Activated CD4-positive, alpha-beta T cell treated with anti-CD3 and anti-CD28 coated beads, Interleukin-2, amount 10 ng/mL, durations not matched to agents 7 days and 5 days (primary cell): ENCODE results near the gene ELOVL4. TPM values are rescaled to one million over a fixed set of nuclear protein-coding genes. Genes with fewer than 3 reads are reported as not detected.

ENCODE experiments used
- CTCF ChIA-PET: fragments of 350-600 bp; sonication (Branson Sonifier 250); formaldehyde crosslinking; loops from one replicate; lab custom pipeline; 2021; ENCODE audit warnings: antibody characterized with exemption; lab: Charles Lee
- POLR2A ChIA-PET: fragments of 350-600 bp; sonication (Branson Sonifier 250); formaldehyde crosslinking; loops from one replicate; lab custom pipeline; 2021; ENCODE audit warnings: antibody characterized with exemption; lab: Charles Lee
- DNase-seq: peaks from one replicate; pipeline ENCODE4 v3.0.0-alpha.2; 2020
- H3K27ac Mint-ChIP-seq: one replicate; pipeline ENCODE4 v1.8.0; 2021; ENCODE audit warnings: mild to moderate bottlenecking, moderate library complexity, mixed read lengths
- H3K27me3 Mint-ChIP-seq: one replicate; pipeline ENCODE4 v1.8.0; 2021; ENCODE audit warnings: mixed read lengths
- H3K36me3 Mint-ChIP-seq: one replicate; pipeline ENCODE4 v1.8.0; 2021; ENCODE audit warnings: low read depth, mixed read lengths
- H3K4me1 Mint-ChIP-seq: one replicate; pipeline ENCODE4 v1.8.0; 2021; ENCODE audit warnings: mixed read lengths
- H3K4me3 Mint-ChIP-seq: one replicate; pipeline ENCODE4 v1.8.0; 2021; ENCODE audit warnings: mild to moderate bottlenecking, moderate library complexity, mixed read lengths
- H3K9me3 Mint-ChIP-seq: one replicate; pipeline ENCODE4 v1.8.0; 2021; ENCODE audit warnings: mixed read lengths
- total RNA-seq, 2 experiments: library from RNA; stranded (reverse); gene quantifications; one replicate each; pipeline ENCODE4 v1.2.3, GENCODE V29; 2021

The ELOVL4 gene
- total RNA-seq, 2 experiments from 2014 or later = 0.79 to 1.1 TPM

DNA sequence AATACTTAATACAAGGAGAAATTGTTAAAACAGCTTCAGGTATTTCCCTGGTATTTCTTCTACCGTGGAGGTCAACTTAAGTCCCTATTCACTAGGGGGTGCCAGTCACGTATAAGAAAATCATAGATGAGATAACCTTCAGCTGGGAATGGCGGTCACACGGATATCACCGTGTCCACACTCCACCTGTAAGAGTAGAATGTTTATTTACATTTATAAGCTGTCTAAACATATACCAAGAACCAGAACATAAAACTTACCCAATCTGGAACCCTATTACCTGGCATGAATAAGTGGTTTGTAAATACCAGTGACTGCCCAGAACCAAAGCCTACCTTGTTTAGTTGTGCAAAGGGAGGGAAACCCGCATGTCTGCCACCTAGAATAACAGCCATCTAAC is 1.9 kb upstream of the ELOVL4 start:
- H3K9me3 Mint-ChIP-seq = no peaks in the 10 kb centered on the region
- H3K4me3 Mint-ChIP-seq = no peak overlapping the region
- peak; percentile 82 for DNase-seq
- CTCF ChIA-PET = interaction anchor here (0.8 to 1.6 kb wide), 11 partner anchors 9 to 212 kb away, joined by 3 to 7 read pairs (median 4); no protein-coding TSS in a partner anchor
- H3K27me3 Mint-ChIP-seq = peaks cover 30% of the 10 kb centered on the region
- H3K27ac Mint-ChIP-seq = no peak overlapping the region
- POLR2A ChIA-PET = no interaction called here
- peaks cover 24% of the 10 kb centered on the region for H3K4me1 Mint-ChIP-seq
- no peaks in the 10 kb centered on the region for H3K36me3 Mint-ChIP-seq

DNA sequence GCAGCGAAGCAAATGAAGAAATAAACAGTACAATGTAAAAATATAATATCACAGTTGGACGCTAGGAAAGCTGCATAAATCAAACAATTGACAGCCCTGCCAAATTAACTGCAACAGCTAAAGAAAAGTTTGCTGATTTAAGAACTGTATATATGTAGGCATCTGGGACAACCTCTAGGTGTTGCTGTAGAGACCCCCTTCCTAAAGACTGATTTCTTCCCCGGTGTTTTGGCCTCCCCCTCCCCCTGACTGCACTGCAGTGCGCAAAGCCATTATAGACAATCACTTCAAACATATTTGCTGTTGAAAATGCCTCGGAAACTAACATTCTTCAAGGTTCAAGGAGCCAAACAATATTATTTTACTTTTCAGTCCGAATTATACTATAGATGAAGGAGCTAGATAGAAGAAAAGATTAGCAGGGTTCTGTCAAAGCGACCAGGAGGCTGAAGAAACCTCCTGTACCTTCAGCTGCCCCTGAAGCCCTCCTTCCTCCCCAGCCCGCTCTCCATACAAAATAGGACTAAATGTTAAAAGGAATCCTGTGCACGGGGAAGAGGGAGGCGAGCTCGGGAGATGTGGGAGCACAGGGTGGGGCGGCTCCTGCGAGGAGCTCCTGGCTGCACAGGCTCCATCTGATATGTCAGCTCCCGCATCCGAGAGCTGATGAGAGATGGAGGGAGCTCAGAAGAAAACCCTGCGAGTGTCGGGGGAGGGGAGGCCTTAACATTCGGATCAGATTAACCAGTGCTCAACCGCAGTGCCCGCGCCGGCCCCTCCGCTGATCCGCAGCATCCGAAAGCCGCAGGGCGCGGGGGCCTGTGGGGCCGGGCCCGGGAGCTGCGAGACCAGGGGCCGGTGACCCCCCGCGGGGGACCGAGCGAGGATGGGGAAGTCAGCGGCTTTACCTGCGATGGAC is 822 bp downstream of the ELOVL4 start:
- POLR2A ChIA-PET = no interaction called here
- CTCF ChIA-PET = interaction anchor here (0.7 to 1.2 kb wide), 7 partner anchors 14 to 158 kb away, joined by 3 to 6 read pairs (median 3); no protein-coding TSS in a partner anchor
- H3K4me1 Mint-ChIP-seq = peaks cover 27% of the 10 kb centered on the region
- peak overlapping the region; percentile 81 for H3K4me3 Mint-ChIP-seq
- no peak overlapping the region for H3K27ac Mint-ChIP-seq
- no peaks in the 10 kb centered on the region for H3K9me3 Mint-ChIP-seq
- H3K27me3 Mint-ChIP-seq = peaks cover 40% of the 10 kb centered on the region
- no peaks in the 10 kb centered on the region for H3K36me3 Mint-ChIP-seq
- peak; percentile 30 for DNase-seq

- H3K27ac Mint-ChIP-seq = no peak overlapping the region
- ChIA-PET POLR2A (interaction anchor here (0.6 kb wide), 1 partner anchor 43 kb away, joined by 8 read pairs; no protein-coding TSS in a partner anchor), CTCF (no interaction called here)
- no peak for DNase-seq
- no peaks in the 10 kb centered on the region for H3K36me3 Mint-ChIP-seq
- no peaks in the 10 kb centered on the region for H3K9me3 Mint-ChIP-seq
- peaks cover 20% of the 10 kb centered on the region for H3K4me1 Mint-ChIP-seq
- H3K4me3 Mint-ChIP-seq = no peak overlapping the region
- peaks cover 34% of the 10 kb centered on the region for H3K27me3 Mint-ChIP-seq
Measured at GRCh38 chr6:79943133-79943532, 4.2 kb downstream of the ELOVL4 start.

DNA sequence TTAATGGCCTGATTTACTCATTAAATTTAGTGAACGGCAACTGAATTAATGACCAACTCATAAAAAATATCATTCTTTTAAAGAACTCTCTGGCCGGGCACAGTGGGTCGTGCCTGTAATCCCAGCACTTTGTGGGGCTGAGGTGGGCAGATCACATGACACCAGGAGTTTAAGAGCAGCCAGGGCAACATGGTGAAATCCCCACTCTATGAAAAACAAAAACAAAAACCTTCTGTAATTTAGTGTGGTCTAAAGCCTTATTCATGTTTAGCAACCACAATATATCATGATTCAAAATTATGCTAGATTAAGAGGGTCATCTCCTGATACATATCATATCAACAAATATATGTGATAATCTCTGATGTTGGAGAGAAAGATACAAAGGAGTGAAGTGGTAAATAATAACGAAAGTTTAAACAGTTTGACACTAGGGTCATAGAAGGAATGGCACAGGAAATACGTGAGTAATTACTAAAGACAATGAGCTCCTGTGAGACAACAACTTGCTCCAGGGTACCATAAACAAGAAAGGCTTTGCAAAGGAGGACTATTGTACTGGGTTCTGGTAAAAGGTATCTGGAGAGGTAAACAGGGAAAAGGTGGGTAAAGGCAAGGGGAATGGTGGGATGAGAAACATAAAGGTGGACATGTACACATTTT is 5.7 kb downstream of the ELOVL4 start:
- no peak for DNase-seq
- H3K36me3 Mint-ChIP-seq = no peaks in the 10 kb centered on the region
- ChIA-PET POLR2A (no interaction called here), CTCF (interaction anchor here (0.6 to 0.8 kb wide), 2 partner anchors 72 to 86 kb away, joined by 3 to 4 read pairs; no protein-coding TSS in a partner anchor)
- no peaks in the 10 kb centered on the region for H3K9me3 Mint-ChIP-seq
- peaks cover 12% of the 10 kb centered on the region for H3K4me1 Mint-ChIP-seq
- H3K4me3 Mint-ChIP-seq = no peak overlapping the region
- no peak overlapping the region for H3K27ac Mint-ChIP-seq
- H3K27me3 Mint-ChIP-seq = peaks cover 26% of the 10 kb centered on the region

GRCh38 chr6:79928478-79928998 is 18.8 kb downstream of the ELOVL4 start:
- Mint-ChIP-seq H3K27ac (peak overlapping the region; percentile 32), H3K36me3 (no peaks in the 10 kb centered on the region), H3K4me3 (no peak overlapping the region), H3K27me3 (peaks cover under 1% of the 10 kb centered on the region), H3K9me3 (no peaks in the 10 kb centered on the region), H3K4me1 (peaks cover 10% of the 10 kb centered on the region)
- CTCF ChIA-PET = interaction anchor here (0.7 kb wide), 1 partner anchor 157 kb away, joined by 4 read pairs; no protein-coding TSS in a partner anchor
- POLR2A ChIA-PET = interaction anchor here (0.5 kb wide), 1 partner anchor 14 kb away, joined by 3 read pairs; no protein-coding TSS in a partner anchor
- no peak for DNase-seq

GRCh38 chr6:79927758-79928157 is 19.6 kb downstream of the ELOVL4 start:
- Mint-ChIP-seq H3K36me3 (no peaks in the 10 kb centered on the region), H3K27ac (no peak overlapping the region), H3K9me3 (no peaks in the 10 kb centered on the region), H3K4me3 (no peak overlapping the region), H3K4me1 (peaks cover 10% of the 10 kb centered on the region), H3K27me3 (no peaks in the 10 kb centered on the region)
- ChIA-PET POLR2A (interaction anchor here (0.5 kb wide), 1 partner anchor 13 kb away, joined by 3 read pairs; no protein-coding TSS in a partner anchor), CTCF (interaction anchor here (0.7 kb wide), 1 partner anchor 156 kb away, joined by 4 read pairs; no protein-coding TSS in a partner anchor)
- no peak for DNase-seq

GRCh38 chr6:79923270-79923669 is 24.1 kb downstream of the ELOVL4 start:
- CTCF ChIA-PET = no interaction called here
- no peaks in the 10 kb centered on the region for H3K27me3 Mint-ChIP-seq
- DNase-seq = no peak
- peaks cover 8% of the 10 kb centered on the region for H3K4me1 Mint-ChIP-seq
- H3K27ac Mint-ChIP-seq = no peak overlapping the region
- no peaks in the 10 kb centered on the region for H3K36me3 Mint-ChIP-seq
- H3K4me3 Mint-ChIP-seq = no peak overlapping the region
- POLR2A ChIA-PET = no interaction called here
- H3K9me3 Mint-ChIP-seq = no peaks in the 10 kb centered on the region

DNA sequence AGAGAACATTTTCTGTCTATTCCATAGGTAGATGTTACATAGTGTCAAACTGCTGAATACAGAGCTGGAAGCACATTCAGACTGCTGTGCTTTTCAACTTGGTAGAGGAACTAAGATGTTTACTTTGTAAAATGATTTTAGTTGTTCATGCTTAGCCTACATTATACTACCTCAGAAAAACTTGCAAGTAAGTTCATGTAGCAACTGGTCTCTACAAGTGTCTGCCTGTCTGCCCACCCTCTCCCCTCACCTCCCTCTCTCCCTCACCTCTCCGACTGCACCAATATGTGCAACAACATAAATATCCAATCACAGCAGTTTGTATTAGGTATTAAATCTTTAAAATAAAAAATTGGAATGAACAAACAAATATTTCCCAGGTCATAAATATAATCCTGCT is 25.3 kb downstream of the ELOVL4 start:
- POLR2A ChIA-PET = no interaction called here
- H3K36me3 Mint-ChIP-seq = no peaks in the 10 kb centered on the region
- H3K27me3 Mint-ChIP-seq = no peaks in the 10 kb centered on the region
- no peak overlapping the region for H3K4me3 Mint-ChIP-seq
- DNase-seq = no peak
- H3K9me3 Mint-ChIP-seq = no peaks in the 10 kb centered on the region
- CTCF ChIA-PET = no interaction called here
- H3K4me1 Mint-ChIP-seq = no peaks in the 10 kb centered on the region
- H3K27ac Mint-ChIP-seq = no peak overlapping the region

- H3K36me3 Mint-ChIP-seq = no peaks in the 10 kb centered on the region
- H3K4me3 Mint-ChIP-seq = no peak overlapping the region
- ChIA-PET POLR2A (no interaction called here), CTCF (interaction anchor here (0.8 kb wide), 1 partner anchor 12 kb away, joined by 3 read pairs; no protein-coding TSS in a partner anchor)
- H3K9me3 Mint-ChIP-seq = no peaks in the 10 kb centered on the region
- peaks cover 16% of the 10 kb centered on the region for H3K27me3 Mint-ChIP-seq
- no peak overlapping the region for H3K27ac Mint-ChIP-seq
- DNase-seq = no peak
- H3K4me1 Mint-ChIP-seq = peaks cover 3% of the 10 kb centered on the region
Measured at GRCh38 chr6:79913369-79913768, 34.0 kb downstream of the ELOVL4 start.

GRCh38 chr6:79911992-79912391 is 35.4 kb downstream of the ELOVL4 start:
- ChIA-PET POLR2A (no interaction called here), CTCF (no interaction called here)
- H3K4me1 Mint-ChIP-seq = peaks cover 3% of the 10 kb centered on the region
- no peak overlapping the region for H3K4me3 Mint-ChIP-seq
- peaks cover 17% of the 10 kb centered on the region for H3K27me3 Mint-ChIP-seq
- H3K36me3 Mint-ChIP-seq = no peaks in the 10 kb centered on the region
- no peak overlapping the region for H3K27ac Mint-ChIP-seq
- DNase-seq = no peak
- no peaks in the 10 kb centered on the region for H3K9me3 Mint-ChIP-seq

DNA sequence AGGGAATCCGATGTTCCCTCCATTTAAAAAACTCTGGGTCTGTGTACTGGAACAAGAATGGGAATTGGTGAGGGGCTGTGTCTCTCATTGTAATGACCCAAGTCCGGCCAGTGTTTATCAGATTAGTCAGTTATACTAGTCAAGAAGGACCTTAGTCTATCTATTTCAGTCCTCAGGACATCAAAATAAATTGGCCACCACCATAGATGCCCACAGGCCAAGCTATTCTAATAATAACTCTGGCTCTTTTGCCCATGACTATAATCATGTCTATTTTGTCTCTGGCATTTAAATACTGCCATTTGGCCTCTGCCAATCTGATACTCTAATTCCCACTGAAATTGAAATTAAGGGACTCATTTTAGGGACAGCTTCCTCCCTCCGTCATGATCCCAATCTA is 37.8 kb downstream of the ELOVL4 start:
- Mint-ChIP-seq H3K27ac (no peak overlapping the region), H3K4me1 (peaks cover 3% of the 10 kb centered on the region), H3K9me3 (no peaks in the 10 kb centered on the region), H3K4me3 (no peak overlapping the region), H3K27me3 (peaks cover 21% of the 10 kb centered on the region), H3K36me3 (no peaks in the 10 kb centered on the region)
- CTCF ChIA-PET = interaction anchor here (1.7 kb wide), 1 partner anchor 11 kb away, joined by 4 read pairs; no protein-coding TSS in a partner anchor
- POLR2A ChIA-PET = no interaction called here
- DNase-seq = no peak

DNA sequence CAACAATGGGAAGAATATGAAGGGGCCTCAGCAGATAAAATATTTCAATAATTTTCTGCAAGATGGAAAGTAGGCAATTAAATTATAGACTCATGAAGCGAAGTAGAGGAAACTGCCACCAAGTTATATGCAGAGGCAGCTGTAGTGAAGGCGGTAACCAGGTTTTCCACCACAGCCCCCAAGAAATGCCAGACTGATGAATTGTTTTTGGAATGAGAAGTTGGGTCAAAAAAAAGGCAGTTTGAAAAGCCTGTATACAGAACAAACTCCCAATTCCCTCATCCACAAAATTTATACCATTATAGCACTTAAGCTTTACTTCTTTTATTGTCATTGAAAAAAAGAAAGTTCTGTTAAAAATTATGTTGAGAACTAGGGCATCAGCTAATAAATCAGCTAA is 45.3 kb downstream of the ELOVL4 start:
- DNase-seq = no peak
- no peaks in the 10 kb centered on the region for H3K4me1 Mint-ChIP-seq
- H3K36me3 Mint-ChIP-seq = no peaks in the 10 kb centered on the region
- no peak overlapping the region for H3K27ac Mint-ChIP-seq
- ChIA-PET CTCF (interaction anchor here (1.1 kb wide), 1 partner anchor 11 kb away, joined by 3 read pairs; no protein-coding TSS in a partner anchor), POLR2A (no interaction called here)
- H3K4me3 Mint-ChIP-seq = no peak overlapping the region
- peaks cover 11% of the 10 kb centered on the region for H3K27me3 Mint-ChIP-seq
- no peaks in the 10 kb centered on the region for H3K9me3 Mint-ChIP-seq
